HG03280 (cell line): ENCODE data around the gene CFAP100.
A peak's percentile ranks its signal among the peaks of the same experiment; 100 is the strongest.

Source experiments
- ATAC-seq: cut with Tn5 transposase; IDR thresholded peaks from one replicate; pipeline ENCODE4 v1.9.1; 2021; ENCODE audit warnings: mild to moderate bottlenecking, moderate library complexity; ENCODE audit not compliant: unreplicated experiment

Gene CFAP100

DNA sequence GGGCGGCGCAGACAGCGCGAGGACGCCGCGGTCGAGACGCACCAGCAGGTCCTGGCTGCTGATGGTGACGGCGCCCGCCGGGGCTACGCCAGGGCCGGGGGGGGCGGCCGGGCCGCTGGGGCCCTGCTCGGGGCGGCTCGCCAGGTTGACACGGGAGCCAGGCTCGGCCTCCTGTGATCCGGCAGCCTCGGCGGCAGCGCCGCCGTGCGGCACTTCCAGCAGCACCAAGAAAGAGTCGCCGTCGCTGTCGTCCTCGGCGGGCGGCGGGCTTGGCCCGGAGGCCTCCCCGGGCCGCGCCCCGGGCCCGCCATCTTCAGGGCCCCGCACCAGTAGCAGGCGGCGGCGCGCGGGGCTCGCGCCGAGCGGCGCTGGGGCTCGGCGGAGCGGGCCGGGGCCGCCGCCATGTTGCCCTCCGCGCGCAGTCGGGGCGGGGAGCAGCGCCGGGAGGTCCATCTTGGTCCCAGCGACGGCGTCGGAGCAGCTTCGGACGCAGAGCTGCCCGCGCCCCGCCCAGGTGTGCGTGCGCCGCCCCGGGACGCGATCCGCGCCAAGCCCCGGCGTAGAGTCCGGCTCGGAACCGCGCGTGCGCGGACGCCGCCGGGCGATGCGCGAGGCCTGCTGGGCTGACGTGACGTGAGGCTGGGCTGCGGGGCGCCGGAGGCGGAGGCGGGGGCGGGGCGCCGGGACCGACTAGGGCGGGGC, 80.9 kb downstream of the CFAP100 start, which contains the start of gene ZXDC:
ZXDC (minus strand) TSS at position 479 of the 702 bp plus-strand sequence; CDS start at position 453, 26 bp downstream.
- ATAC-seq, result peak; percentile 86

- peak; percentile 17 for ATAC-seq
These were observed 81.7 kb downstream of the CFAP100 start for GRCh38 chr3:126476166-126477060.

DNA sequence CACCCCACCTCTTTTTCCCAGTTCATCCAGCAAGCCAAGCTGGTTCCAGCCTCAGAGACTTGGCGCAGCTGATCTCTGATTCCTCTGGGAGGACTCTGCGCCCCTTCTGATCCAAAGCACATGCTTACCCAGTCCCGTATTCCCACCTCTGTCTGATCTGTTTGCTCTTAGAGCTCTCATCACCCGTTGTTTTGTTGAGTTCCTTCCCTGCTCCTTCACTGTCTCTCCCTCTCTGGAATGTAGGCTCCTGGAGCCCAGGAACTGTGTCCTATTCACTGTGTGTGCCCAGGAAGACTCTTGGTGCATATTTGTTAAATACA, 82.3 kb downstream of the CFAP100 start:
- ATAC-seq, result no peak

GRCh38 chr3:126478581-126479310, 84.0 kb downstream of the CFAP100 start:
- ATAC-seq, result no peak

- no peak for ATAC-seq
These were observed 84.9 kb downstream of the CFAP100 start for GRCh38 chr3:126479642-126480041.

- ATAC-seq, result no peak
These were observed 85.5 kb downstream of the CFAP100 start for GRCh38 chr3:126480206-126480605.

DNA sequence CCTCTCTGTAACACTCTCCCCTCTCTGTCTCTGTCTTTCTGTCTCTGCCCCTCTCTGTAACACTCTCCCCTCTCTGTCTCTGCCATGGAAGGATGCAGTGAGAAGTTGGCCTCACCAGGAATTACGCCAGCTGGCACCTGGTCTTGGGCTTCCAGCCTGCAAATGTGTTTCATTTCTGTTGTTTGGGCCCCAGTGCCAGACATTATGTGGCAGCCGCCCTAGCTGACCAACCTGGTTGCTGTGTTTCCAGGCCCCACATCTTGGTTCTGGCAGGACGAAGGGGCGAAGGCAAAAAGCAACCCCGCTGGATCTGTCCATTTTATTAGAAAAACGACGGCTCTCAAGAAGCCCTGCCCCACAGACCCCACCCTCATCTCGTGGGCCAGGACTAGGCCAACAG, 86.2 kb downstream of the CFAP100 start:
- ATAC-seq, result no peak

DNA sequence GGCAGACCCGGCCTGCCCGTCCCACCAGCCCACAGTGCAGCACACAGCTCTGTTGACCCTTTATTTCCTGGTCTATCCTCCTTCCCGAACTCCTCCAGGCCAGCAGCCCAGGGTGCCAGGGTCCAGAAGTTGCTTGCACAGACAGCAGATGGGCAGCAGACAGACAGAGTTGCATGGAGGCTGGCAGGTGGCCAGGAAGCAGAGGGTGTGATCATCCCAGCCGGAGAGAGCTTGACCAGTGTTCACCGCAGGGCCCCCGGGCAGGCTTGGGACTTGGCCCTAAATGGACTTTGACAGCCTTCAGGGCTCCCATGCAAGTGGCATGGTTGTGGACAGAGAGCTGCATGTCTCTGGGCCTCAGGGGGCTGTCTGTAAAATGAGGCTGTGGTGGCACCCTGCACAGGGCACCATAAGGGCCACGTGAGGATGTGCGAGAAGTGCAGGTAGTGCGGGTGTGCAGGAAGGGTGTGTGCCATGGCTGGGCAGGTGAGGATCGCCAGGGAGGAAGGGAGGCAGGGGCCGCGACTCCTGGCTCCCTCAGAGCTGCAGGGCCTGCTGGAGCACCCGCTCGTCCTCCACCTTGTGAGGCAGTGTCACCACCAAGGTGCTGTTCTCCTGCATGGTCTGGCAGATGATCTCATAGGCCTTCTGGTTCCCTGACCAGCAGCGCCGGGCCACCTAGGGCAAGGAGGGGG, 87.2 kb downstream of the CFAP100 start:
- ATAC-seq, result no peak

DNA sequence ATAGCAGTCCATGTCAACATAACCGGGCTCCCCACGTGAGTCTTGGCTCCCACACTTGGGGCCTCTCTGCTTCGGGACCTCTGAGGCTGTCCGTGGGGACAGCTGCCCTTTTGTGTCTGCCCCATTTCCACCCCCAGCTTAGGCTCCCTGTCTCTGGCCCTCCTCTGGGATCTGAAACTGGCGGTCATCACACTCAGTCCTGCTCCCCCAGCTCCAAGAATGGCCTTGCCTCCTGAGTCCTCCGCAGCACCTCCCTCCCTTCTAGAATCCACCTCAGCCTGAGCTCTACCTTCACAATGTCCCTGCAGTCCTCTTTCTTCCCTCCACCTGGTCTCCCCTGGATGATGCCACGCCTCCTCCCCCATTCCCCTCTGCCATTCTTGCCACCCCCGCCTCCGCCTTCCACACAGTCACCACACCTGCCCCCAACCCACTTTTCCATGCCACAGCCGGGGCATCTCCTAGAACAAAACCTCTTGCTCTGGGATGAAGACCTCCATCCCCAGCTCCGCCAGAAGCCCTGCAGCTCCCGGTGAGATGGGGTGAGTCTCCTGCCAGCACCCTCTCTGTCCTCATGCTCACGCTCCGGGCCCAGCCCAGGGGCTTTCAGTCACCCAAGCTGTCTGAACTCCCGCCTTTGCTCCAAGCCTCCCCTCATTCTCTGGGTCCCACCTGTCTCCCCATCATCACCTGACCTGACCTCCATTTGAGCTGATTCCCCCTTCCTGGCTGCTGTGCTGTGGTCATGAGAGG, 88.0 kb downstream of the CFAP100 start:
- ATAC-seq, result no peak

DNA sequence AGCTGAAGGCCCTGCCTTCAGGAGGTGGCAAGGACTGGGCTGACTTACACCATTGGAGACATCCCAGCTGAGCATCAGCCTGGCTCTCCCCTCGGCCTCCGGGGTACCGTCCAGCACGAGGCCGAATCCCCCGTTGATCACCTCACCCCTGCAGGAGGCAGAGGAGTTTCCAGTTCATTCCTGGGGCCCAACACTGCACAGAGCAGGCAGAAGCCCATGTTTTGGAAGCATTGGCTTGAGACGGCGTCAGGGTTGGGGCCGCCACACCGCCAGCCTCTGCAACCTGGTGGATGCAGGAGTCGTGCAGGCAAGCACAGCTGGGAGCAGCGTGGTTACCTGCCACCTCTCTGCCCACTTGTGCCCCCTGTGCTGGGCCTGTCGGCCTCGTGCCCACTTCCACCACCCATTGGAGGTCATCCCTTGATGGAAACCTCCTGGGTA, 88.6 kb downstream of the CFAP100 start:
- ATAC-seq, result no peak

- no peak for ATAC-seq
These were observed 89.4 kb downstream of the CFAP100 start for GRCh38 chr3:126484148-126484547.

DNA sequence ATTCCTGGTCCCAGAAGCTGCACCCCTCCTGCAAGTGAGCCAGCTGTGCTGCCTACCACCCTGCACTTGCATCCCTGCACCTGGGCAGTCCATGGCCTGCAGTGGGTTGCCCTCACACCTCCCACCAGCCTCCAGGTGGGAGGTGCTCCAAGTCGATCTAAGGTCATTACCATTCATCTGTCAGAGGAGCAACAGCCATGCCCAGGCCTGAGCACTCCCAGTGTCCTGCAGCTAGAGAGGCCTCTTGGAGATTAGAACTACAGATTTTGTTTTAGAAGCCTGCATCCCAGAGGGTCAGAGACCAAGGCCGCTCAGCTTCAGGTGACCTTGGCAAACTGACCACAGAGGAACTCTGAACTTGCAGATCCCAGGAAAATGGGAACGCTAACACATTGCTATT, 90.0 kb downstream of the CFAP100 start:
- no peak for ATAC-seq

GRCh38 chr3:126485176-126485897, 90.6 kb downstream of the CFAP100 start:
- ATAC-seq, result no peak

- no peak for ATAC-seq
These were observed 91.2 kb downstream of the CFAP100 start for GRCh38 chr3:126485956-126486355.
